ENCODE results near the gene ITGAD. TPM values are rescaled to one million over a fixed set of nuclear protein-coding genes. Genes with fewer than 3 reads are reported as not detected.

Gene ITGAD
- total RNA-seq, 1 experiment from 2014 or later, result not detected

GRCh38 chr16:31356566-31357323, 36.4 kb upstream of the ITGAD start:
- Mint-ChIP-seq H3K36me3 (ENCODE audit: insufficient read depth in 1 of 3, low read depth in 3 of 3) (no peaks in the 10 kb centered on the region), H3K4me3 (no peak overlapping the region), H3K4me1 (peaks cover 10 to 15% of the 10 kb centered on the region in 2 experiments), H3K27ac (peak overlapping the region in 2 of 3 experiments; percentile 23 to 86; a peak in 2 of 7 replicates), H3K9me3 (no peaks in the 10 kb centered on the region; a peak in 2 of 5 replicates), H3K27me3 (ENCODE audit: low read depth) (peaks cover 11% of the 10 kb centered on the region)
- H3K79me1 ChIP-seq (ENCODE audit: insufficient read depth, low read depth, low read length, poor library complexity, severe bottlenecking), result no peaks in the 10 kb centered on the region
- H2AFZ ChIP-seq (ENCODE audit: low read length), result no peak overlapping the region
- no peak overlapping the region for H3K14ac ChIP-seq (ENCODE audit: insufficient read depth, low read length)
- H3K4me1 ChIP-seq (ENCODE audit: insufficient read depth, low read length), result no peaks in the 10 kb centered on the region
- no peak overlapping the region for H3T11ph ChIP-seq (ENCODE audit: low read length)
- H3K56ac ChIP-seq (ENCODE audit: insufficient read length, low read depth, low read length), result no peak overlapping the region
- 0 out of 3 replicates have a peak, but pooled peaks have one; percentile 23 for TF ChIP-seq CTCF (conservative IDR thresholded peaks at IDR 0.05)
- H4K5ac ChIP-seq (ENCODE audit: insufficient read length, low read depth, low read length), result no peak overlapping the region
- no peak overlapping the region for H2BK120ac ChIP-seq (ENCODE audit: low read depth, low read length, poor library complexity, severe bottlenecking)
- H3K4ac ChIP-seq (ENCODE audit: low read depth, low read length), result no peak overlapping the region
- no peak overlapping the region for H3K23ac ChIP-seq (ENCODE audit: insufficient read length, low read depth, low read length)
- no peaks in the 10 kb centered on the region for H4K20me1 ChIP-seq (ENCODE audit: control insufficient read depth, insufficient read depth, insufficient read length)
- H2BK12ac ChIP-seq (ENCODE audit: insufficient read length, low read depth, low read length), result no peak overlapping the region
- H3K4me2 ChIP-seq (ENCODE audit: insufficient read depth, insufficient read length, low read length), result no peak overlapping the region
- no peaks in the 10 kb centered on the region for H3K23me2 ChIP-seq (ENCODE audit: insufficient read length, low read depth, low read length, poor library complexity, severe bottlenecking)
- peak; percentile 55 for DNase-seq
- no peak overlapping the region for H2AK5ac ChIP-seq (ENCODE audit: insufficient read length, low read length)
- H2BK20ac ChIP-seq (ENCODE audit: low read depth, low read length, poor library complexity, severe bottlenecking), result no peak overlapping the region
- no peaks in the 10 kb centered on the region for H3K79me2 ChIP-seq (ENCODE audit: insufficient read depth, low read length)
- no peak overlapping the region for H3K27ac ChIP-seq (ENCODE audit: insufficient read length, low read depth, low read length)
- no peak overlapping the region for H3K18ac ChIP-seq (ENCODE audit: insufficient read length, low read depth, low read length)
- H2BK5ac ChIP-seq (ENCODE audit: insufficient read length, low read length), result no peak overlapping the region
- H3K9me3 ChIP-seq (ENCODE audit: control insufficient read depth, low read depth, low read length), result no peaks in the 10 kb centered on the region
- WGBS (ENCODE audit: extremely low coverage, insufficient read length, low lambda C conversion rate), result no CpG with 5 or more reads among the region's 28 CpGs
- H2BK15ac ChIP-seq (ENCODE audit: low read depth, low read length), result no peak overlapping the region
- H3K27me3 ChIP-seq (ENCODE audit: insufficient read depth, low read length), result no peaks in the 10 kb centered on the region
- H3K9ac ChIP-seq (ENCODE audit: extremely low read depth, insufficient read length, low read length), result no peak overlapping the region
- no peak overlapping the region for H4K8ac ChIP-seq (replicated peaks; ENCODE audit: insufficient read length, low read depth, low read length)
- H4K91ac ChIP-seq (ENCODE audit: insufficient read length, low read depth, low read length), result no peak overlapping the region

Measured in H9 (cell line).